CD14-positive monocyte (primary cell): ENCODE results near the gene APOBEC2. TPM values are rescaled to one million over a fixed set of nuclear protein-coding genes. Genes with fewer than 3 reads are reported as not detected.
A peak's percentile ranks its signal among the peaks of the same experiment; 100 is the strongest.

Experiments used
- DNase-seq, 3 donors: peaks; one replicate each; pipeline ENCODE4 v3.0.0-alpha.2; 2011 to 2022
- H2AFZ ChIP-seq: 2 replicates; pipeline ENCODE4 v1.6.0; 2012; ENCODE audit warnings: mild to moderate bottlenecking, low read depth, low read length, inconsistent platforms; ENCODE audit not compliant: insufficient read depth, poor library complexity, severe bottlenecking
- H3K27ac ChIP-seq, 2 donors: 1 replicate in 1 of 2; 2 replicates in 1 of 2; pipeline ENCODE4 v1.5.1; 2012 to 2013; ENCODE audit warnings: low read length in 2 of 2, control low read depth in 1 of 2, inconsistent platforms in 1 of 2, low read depth in 1 of 2, mild to moderate bottlenecking in 1 of 2
- H3K27me3 ChIP-seq, 2 donors: one replicate each; pipeline versions ENCODE4 v1.6.0 to v1.6.1; 2011 to 2013; ENCODE audit warnings: low read length in 2 of 2; ENCODE audit not compliant: control insufficient read depth in 2 of 2, insufficient read depth in 2 of 2
- H3K36me3 ChIP-seq, 2 donors: replicated peaks in 1 of 2; 1 replicate in 1 of 2; 2 replicates in 1 of 2; pipeline versions ENCODE4 v1.5.1 to v1.6.1; 2012 to 2013; ENCODE audit warnings: low read length in 2 of 2, control low read depth in 1 of 2, inconsistent platforms in 1 of 2, mild to moderate bottlenecking in 1 of 2; ENCODE audit not compliant: insufficient read depth in 2 of 2, control insufficient read depth in 1 of 2
- H3K4me1 ChIP-seq, 2 donors: 1 replicate in 1 of 2; 2 replicates in 1 of 2; pipeline versions ENCODE4 v1.5.1 to v1.6.1; 2012 to 2013; ENCODE audit warnings: low read length in 2 of 2, control low read depth in 1 of 2, inconsistent platforms in 1 of 2, mild to moderate bottlenecking in 1 of 2, moderate library complexity in 1 of 2; ENCODE audit not compliant: insufficient read depth in 2 of 2, control insufficient read depth in 1 of 2
- H3K4me2 ChIP-seq: replicated peaks from 2 replicates; pipeline ENCODE3; 2012; ENCODE audit warnings: low read length, moderate library complexity, mild to moderate bottlenecking; ENCODE audit not compliant: poor library complexity, severe bottlenecking; ENCODE audit errors: extremely low read depth
- H3K4me3 ChIP-seq, 3 experiments: fragments of 200-600 bp in 1 of 3; sonication (generic) in 1 of 3; replicated peaks in 1 of 3; 1 replicate in 2 of 3; 2 replicates in 1 of 3; pipeline ENCODE4 v1.5.1; 2011 to 2013; ENCODE audit warnings: low read length in 3 of 3, mild to moderate bottlenecking in 3 of 3, control low read depth in 2 of 3, low read depth in 2 of 3, inconsistent platforms in 1 of 3, moderate library complexity in 1 of 3
- H3K79me2 ChIP-seq: 2 replicates; pipeline ENCODE4 v1.6.0; 2012; ENCODE audit warnings: mild to moderate bottlenecking, control low read depth, inconsistent platforms, low read length, moderate library complexity; ENCODE audit not compliant: insufficient read depth
- H3K9ac ChIP-seq: 2 replicates; pipeline ENCODE4 v1.6.0; 2017; ENCODE audit warnings: low read length, mild to moderate bottlenecking; ENCODE audit not compliant: insufficient read depth, poor library complexity, severe bottlenecking
- H3K9me3 ChIP-seq, 2 donors: replicated peaks in 1 of 2; 1 replicate in 1 of 2; 2 replicates in 1 of 2; pipeline versions ENCODE4 v1.5.1 to v1.6.1; 2012 to 2013; ENCODE audit warnings: low read length in 2 of 2, control low read depth in 1 of 2; ENCODE audit not compliant: control insufficient read depth in 1 of 2, insufficient read depth in 1 of 2
- H4K20me1 ChIP-seq: 2 replicates; pipeline ENCODE4 v1.6.0; 2012; ENCODE audit warnings: mild to moderate bottlenecking, low read length, control low read depth, moderate library complexity; ENCODE audit not compliant: insufficient read depth
- H3K27ac Mint-ChIP-seq, 7 donors: one replicate each; pipeline ENCODE4 v1.8.0; 2020; ENCODE audit warnings: mild to moderate bottlenecking in 7 of 7, mixed read lengths in 7 of 7, moderate library complexity in 6 of 7, inconsistent platforms in 2 of 7
- H3K27me3 Mint-ChIP-seq, 3 donors: one replicate each; pipeline ENCODE4 v1.8.0; 2021 to 2022; ENCODE audit warnings: low read depth in 3 of 3, mild to moderate bottlenecking in 3 of 3, mixed read lengths in 3 of 3, moderate library complexity in 3 of 3, inconsistent platforms in 1 of 3
- H3K36me3 Mint-ChIP-seq, 2 donors: one replicate each; pipeline ENCODE4 v1.8.0; 2020; ENCODE audit warnings: mixed read lengths in 2 of 2, inconsistent platforms in 1 of 2, mild to moderate bottlenecking in 1 of 2
- H3K4me1 Mint-ChIP-seq: one replicate; pipeline ENCODE4 v1.8.0; 2020; ENCODE audit warnings: mild to moderate bottlenecking, mixed read lengths
- H3K4me3 Mint-ChIP-seq, 2 donors: one replicate each; pipeline ENCODE4 v1.8.0; 2020; ENCODE audit warnings: mild to moderate bottlenecking in 2 of 2, mixed read lengths in 2 of 2, moderate library complexity in 1 of 2
- H3K9me3 Mint-ChIP-seq, 7 donors: one replicate each; pipeline ENCODE4 v1.8.0; 2020 to 2022; ENCODE audit warnings: mixed read lengths in 7 of 7, mild to moderate bottlenecking in 6 of 7, moderate library complexity in 6 of 7, inconsistent platforms in 2 of 7
- CTCF ChIP-seq: fragments of 200-600 bp; IDR thresholded peaks from one replicate; pipeline ENCODE4 v1.8.0; 2022; ENCODE audit warnings: antibody characterized with exemption, mild to moderate bottlenecking
- WGBS: methylation state at CpG from one replicate; pipeline ENCODE4 v1.1.5; 2013; ENCODE audit warnings: missing lambda C conversion rate; ENCODE audit not compliant: insufficient coverage; 5-methylcytosine and 5-hydroxymethylcytosine counted together
- intact Hi-C, 2 donors: fragments of 100-400 bp; cut with micrococcal nuclease; formaldehyde crosslinking; loops; one replicate each; pipeline versions ENCODE4 v1.15.0 to v1.15.1; 2023
- polyA plus RNA-seq, 3 donors: library from polyadenylated mRNA; depleted of rRNA in 1 of 3; unstranded in 2 of 3; stranded (reverse) in 1 of 3; fragments of 300-500 nt in 2 of 3; fragments of >200 nt in 1 of 3; fragmentation: Illumina TruSeq in 2 of 3; gene quantifications; 1 replicate in 2 of 3; 2 replicates in 1 of 3; pipeline ENCODE4 v1.2.3, GENCODE V29; 2012 to 2021

Gene APOBEC2
- polyA plus RNA-seq, 3 donors = 0.14 to 0.42 TPM; not detected in 1

- peaks cover 0 to 4% (median 0%) of the 10 kb centered on the region in 3 donors for H3K27me3 Mint-ChIP-seq
- peak overlapping the region in 1 of 7 donors; percentile 6 for H3K27ac Mint-ChIP-seq
- Histone ChIP-seq H3K36me3 (no peaks in the 10 kb centered on the region), H3K79me2 (no peaks in the 10 kb centered on the region), H3K4me1 (peaks cover 19% of the 10 kb centered on the region in 2 donors), H3K27ac (no peak overlapping the region), H3K9me3 (no peaks in the 10 kb centered on the region), H4K20me1 (no peaks in the 10 kb centered on the region), H3K4me3 (no peak overlapping the region), H2AFZ (no peak overlapping the region), H3K9ac (no peak overlapping the region), H3K4me2 (no peak overlapping the region), H3K27me3 (no peaks in the 10 kb centered on the region)
- peaks cover 0 to 2% (median 0%) of the 10 kb centered on the region in 7 donors for H3K9me3 Mint-ChIP-seq
- no peak overlapping the region for H3K4me3 Mint-ChIP-seq
- peaks cover 16% of the 10 kb centered on the region for H3K4me1 Mint-ChIP-seq
- no peak for TF ChIP-seq CTCF
- peaks cover 15% of the 10 kb centered on the region in 2 donors for H3K36me3 Mint-ChIP-seq
- no peak for DNase-seq
- 44% methylated on average over 2 of the region's 3 CpGs for WGBS
- intact Hi-C loops = no loop called here
Observed at GRCh38 chr6:41055149-41055548, 2.1 kb downstream of the APOBEC2 start.

GRCh38 chr6:41056768-41057490 is 3.9 kb downstream of the APOBEC2 start:
- no peak overlapping the region for H3K9ac ChIP-seq
- Mint-ChIP-seq H3K9me3 (peaks cover 0 to 2% (median 0%) of the 10 kb centered on the region in 7 donors), H3K36me3 (peaks cover 28 to 29% of the 10 kb centered on the region in 2 donors), H3K27ac (peak overlapping the region in 2 of 7 donors; percentile 3 to 16), H3K27me3 (peaks cover 0 to 4% (median 0%) of the 10 kb centered on the region in 3 donors), H3K4me3 (no peak overlapping the region), H3K4me1 (peaks cover 9% of the 10 kb centered on the region)
- no peaks in the 10 kb centered on the region for H3K27me3 ChIP-seq
- no peak overlapping the region for H3K4me3 ChIP-seq
- TF ChIP-seq CTCF = no peak
- intact Hi-C loops = no loop called here
- H2AFZ ChIP-seq = no peak overlapping the region
- H3K36me3 ChIP-seq = peaks cover 5 to 14% of the 10 kb centered on the region in 2 donors
- no peaks in the 10 kb centered on the region for H4K20me1 ChIP-seq
- H3K4me1 ChIP-seq = peaks cover 7 to 8% of the 10 kb centered on the region in 2 donors
- H3K79me2 ChIP-seq = no peaks in the 10 kb centered on the region
- no peak overlapping the region for H3K4me2 ChIP-seq
- H3K9me3 ChIP-seq = no peaks in the 10 kb centered on the region
- 96% methylated on average over 4 of the region's 6 CpGs for whole genome bisulfite sequencing
- no peak overlapping the region for H3K27ac ChIP-seq
- no peak for DNase-seq
